Measurements from ENCODE around the gene PITPNC1. TPM values are rescaled to one million over a fixed set of nuclear protein-coding genes. Genes with fewer than 3 reads are reported as not detected.

Gene PITPNC1
- polyA plus RNA-seq, 1 of the 3 experiments (the other 2 are of a cell fraction), result 18.4 TPM

DNA sequence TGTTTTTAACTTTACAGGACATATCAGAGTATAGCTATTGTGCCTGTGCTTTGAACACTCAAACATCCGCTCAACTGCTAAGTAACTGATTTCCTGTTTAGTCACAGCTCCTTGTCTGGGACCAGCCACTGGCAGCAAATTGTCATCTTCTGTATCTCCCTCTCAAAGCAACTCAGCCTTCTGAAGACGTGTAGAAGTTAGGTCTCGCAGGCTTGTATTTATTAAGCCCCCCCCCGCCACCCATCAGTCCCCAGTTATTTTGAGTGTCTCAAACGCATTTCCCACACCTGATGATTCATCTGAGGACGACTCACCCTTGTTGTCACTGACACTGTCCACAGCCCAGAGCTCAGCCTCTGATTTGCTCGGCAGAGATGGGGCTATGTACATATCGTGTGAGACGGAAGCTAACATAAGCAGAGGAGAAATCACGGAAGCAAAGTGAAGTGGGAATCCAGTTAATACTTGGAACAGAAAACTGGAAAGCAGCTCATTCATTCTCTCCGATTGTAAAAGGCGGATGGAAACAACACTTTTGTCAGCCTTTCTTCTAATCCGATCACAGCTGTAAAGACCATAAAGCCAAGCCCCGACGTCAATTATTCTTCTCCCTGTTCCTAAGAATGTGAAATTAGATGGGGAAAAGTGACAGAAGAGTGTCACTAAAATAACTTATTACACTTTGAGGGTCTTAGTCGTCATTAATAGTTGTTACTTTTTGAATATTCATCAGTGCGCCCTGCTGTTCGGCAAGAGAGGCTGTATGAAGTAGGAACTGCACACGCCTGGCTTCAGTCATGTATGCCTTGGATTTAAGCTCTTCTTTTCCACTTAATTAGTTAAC is 64.2 kb downstream of the PITPNC1 start:
- H3K9me2 ChIP-seq, result no peaks in the 10 kb centered on the region
- H3K9me3 ChIP-seq, result no peaks in the 10 kb centered on the region
- no peak for TF ChIP-seq NFIC (IDR thresholded peaks at IDR 0.05; ENCODE audit: borderline replicate concordance)
- TF ChIP-seq, protein P1, sequence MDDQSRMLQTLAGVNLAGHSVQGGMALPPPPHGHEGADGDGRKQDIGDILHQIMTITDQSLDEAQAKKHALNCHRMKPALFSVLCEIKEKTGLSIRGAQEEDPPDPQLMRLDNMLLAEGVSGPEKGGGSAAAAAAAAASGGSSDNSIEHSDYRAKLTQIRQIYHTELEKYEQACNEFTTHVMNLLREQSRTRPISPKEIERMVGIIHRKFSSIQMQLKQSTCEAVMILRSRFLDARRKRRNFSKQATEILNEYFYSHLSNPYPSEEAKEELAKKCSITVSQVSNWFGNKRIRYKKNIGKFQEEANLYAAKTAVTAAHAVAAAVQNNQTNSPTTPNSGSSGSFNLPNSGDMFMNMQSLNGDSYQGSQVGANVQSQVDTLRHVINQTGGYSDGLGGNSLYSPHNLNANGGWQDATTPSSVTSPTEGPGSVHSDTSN (IDR thresholded peaks at IDR 0.05), result peak; percentile 65; the same call in 1 of the 2 replicates
- TF ChIP-seq JUND (IDR thresholded peaks at IDR 0.05), result peak; percentile 82
- TF ChIP-seq CHD2 (IDR thresholded peaks at IDR 0.05; ENCODE audit: low read length, partially characterized antibody), result no peak
- TF ChIP-seq GABPA (IDR thresholded peaks at IDR 0.05; ENCODE audit: low read depth), result 0 out of 2 replicates have a peak, but pooled peaks have one; percentile 33
- TF ChIP-seq, protein P2, sequence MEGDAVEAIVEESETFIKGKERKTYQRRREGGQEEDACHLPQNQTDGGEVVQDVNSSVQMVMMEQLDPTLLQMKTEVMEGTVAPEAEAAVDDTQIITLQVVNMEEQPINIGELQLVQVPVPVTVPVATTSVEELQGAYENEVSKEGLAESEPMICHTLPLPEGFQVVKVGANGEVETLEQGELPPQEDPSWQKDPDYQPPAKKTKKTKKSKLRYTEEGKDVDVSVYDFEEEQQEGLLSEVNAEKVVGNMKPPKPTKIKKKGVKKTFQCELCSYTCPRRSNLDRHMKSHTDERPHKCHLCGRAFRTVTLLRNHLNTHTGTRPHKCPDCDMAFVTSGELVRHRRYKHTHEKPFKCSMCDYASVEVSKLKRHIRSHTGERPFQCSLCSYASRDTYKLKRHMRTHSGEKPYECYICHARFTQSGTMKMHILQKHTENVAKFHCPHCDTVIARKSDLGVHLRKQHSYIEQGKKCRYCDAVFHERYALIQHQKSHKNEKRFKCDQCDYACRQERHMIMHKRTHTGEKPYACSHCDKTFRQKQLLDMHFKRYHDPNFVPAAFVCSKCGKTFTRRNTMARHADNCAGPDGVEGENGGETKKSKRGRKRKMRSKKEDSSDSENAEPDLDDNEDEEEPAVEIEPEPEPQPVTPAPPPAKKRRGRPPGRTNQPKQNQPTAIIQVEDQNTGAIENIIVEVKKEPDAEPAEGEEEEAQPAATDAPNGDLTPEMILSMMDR (IDR thresholded peaks at IDR 0.05), result no peak
- TF ChIP-seq TEAD4 (IDR thresholded peaks at IDR 0.05; ENCODE audit: borderline replicate concordance, insufficient read depth), result no peak
- peak; percentile 33; the same call in 1 of the 2 replicates for TF ChIP-seq SIN3A (IDR thresholded peaks at IDR 0.05; ENCODE audit: borderline replicate concordance, low read depth, low read length)
- TF ChIP-seq, protein P3, sequence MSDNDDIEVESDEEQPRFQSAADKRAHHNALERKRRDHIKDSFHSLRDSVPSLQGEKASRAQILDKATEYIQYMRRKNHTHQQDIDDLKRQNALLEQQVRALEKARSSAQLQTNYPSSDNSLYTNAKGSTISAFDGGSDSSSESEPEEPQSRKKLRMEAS (IDR thresholded peaks at IDR 0.05; ENCODE audit: low read depth), result 0 out of 2 replicates have a peak, but pooled peaks have one; percentile 22
- TF ChIP-seq RCOR1 (IDR thresholded peaks at IDR 0.05; ENCODE audit: low read length), result no peak
- TF ChIP-seq EZH2phosphoT487 (IDR thresholded peaks at IDR 0.05; ENCODE audit: borderline replicate concordance, low read depth), result no peak
- TF ChIP-seq FOXM1 (IDR thresholded peaks at IDR 0.05; ENCODE audit: low read depth), result peak; percentile 45; the same call in 1 of the 2 replicates
- no peak for TF ChIP-seq ELF1 (IDR thresholded peaks at IDR 0.05)
- TF ChIP-seq TCF12 (IDR thresholded peaks at IDR 0.05), result peak; percentile 82
- TF ChIP-seq, protein P4, sequence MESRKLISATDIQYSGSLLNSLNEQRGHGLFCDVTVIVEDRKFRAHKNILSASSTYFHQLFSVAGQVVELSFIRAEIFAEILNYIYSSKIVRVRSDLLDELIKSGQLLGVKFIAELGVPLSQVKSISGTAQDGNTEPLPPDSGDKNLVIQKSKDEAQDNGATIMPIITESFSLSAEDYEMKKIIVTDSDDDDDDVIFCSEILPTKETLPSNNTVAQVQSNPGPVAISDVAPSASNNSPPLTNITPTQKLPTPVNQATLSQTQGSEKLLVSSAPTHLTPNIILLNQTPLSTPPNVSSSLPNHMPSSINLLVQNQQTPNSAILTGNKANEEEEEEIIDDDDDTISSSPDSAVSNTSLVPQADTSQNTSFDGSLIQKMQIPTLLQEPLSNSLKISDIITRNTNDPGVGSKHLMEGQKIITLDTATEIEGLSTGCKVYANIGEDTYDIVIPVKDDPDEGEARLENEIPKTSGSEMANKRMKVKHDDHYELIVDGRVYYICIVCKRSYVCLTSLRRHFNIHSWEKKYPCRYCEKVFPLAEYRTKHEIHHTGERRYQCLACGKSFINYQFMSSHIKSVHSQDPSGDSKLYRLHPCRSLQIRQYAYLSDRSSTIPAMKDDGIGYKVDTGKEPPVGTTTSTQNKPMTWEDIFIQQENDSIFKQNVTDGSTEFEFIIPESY (IDR thresholded peaks at IDR 0.05; ENCODE audit: borderline replicate concordance, low read depth), result peak; percentile 56; the same call in 1 of the 2 replicates
- peak; percentile 91 for TF ChIP-seq FOSL2 (IDR thresholded peaks at IDR 0.05; ENCODE audit: borderline replicate concordance, low read depth)
- TF ChIP-seq MEF2A (IDR thresholded peaks at IDR 0.05; ENCODE audit: borderline replicate concordance, low read depth), result no peak; the same call in 1 of the 2 replicates
- 0 out of 4 replicates have a peak, but pooled peaks of 1 of the 2 experiments have one; percentile 43 for TF ChIP-seq EP300 (IDR thresholded peaks at IDR 0.05; ENCODE audit: borderline replicate concordance in 1 of 2, low read depth in 1 of 2, low read length in 1 of 2)
- peak overlapping the region in 1 of 2 experiments; percentile 39; a peak in 2 of 4 replicates for H3K4me3 ChIP-seq (ENCODE audit: low read depth in 2 of 2, low read length in 1 of 2)
- peak overlapping the region; percentile 20 for H2AFZ ChIP-seq (ENCODE audit: low read depth)
- peak overlapping the region; percentile 60 to 86 for H3K27ac ChIP-seq (ENCODE audit: low read depth in 2 of 2, low read length in 1 of 2)
- POLR2A ChIA-PET, result interaction anchor here (0.8 kb wide), 1 partner anchor 9 kb away, joined by 3 read pairs; no protein-coding TSS in a partner anchor
- DNase-seq, result no peak
- H3K36me3 ChIP-seq (replicated peaks in 1 of 2; ENCODE audit: control insufficient read depth in 1 of 2, insufficient read depth in 2 of 2, low read length in 1 of 2), result no peaks in the 10 kb centered on the region
- H3K27me3 ChIP-seq (ENCODE audit: insufficient read depth), result no peaks in the 10 kb centered on the region
- CTCF ChIA-PET, result interaction anchor here (0.9 to 5.2 kb wide), 6 partner anchors 34 to 161 kb away, joined by 3 to 35 read pairs (median 18); no protein-coding TSS in a partner anchor
- peak overlapping the region; percentile 53 for H3K9ac ChIP-seq
- peaks cover 27% of the 10 kb centered on the region for H3F3A ChIP-seq (replicated peaks; ENCODE audit: insufficient read depth)
- H3K79me2 ChIP-seq (ENCODE audit: insufficient read depth), result peaks cover 23% of the 10 kb centered on the region; the same call in 1 of the 2 replicates
- peak overlapping the region; percentile 54 for H3K4me2 ChIP-seq
- 47% methylated on average over 19 of the region's 19 CpGs for WGBS (ENCODE audit: low lambda C conversion rate)
- H4K20me1 ChIP-seq (ENCODE audit: insufficient read depth), result no peaks in the 10 kb centered on the region
- H3K4me1 ChIP-seq (ENCODE audit: control insufficient read depth in 1 of 2, insufficient read depth in 2 of 2, low read depth in 1 of 2, low read length in 1 of 2), result peaks cover 36 to 55% of the 10 kb centered on the region in 2 experiments
